ENCODE data around the gene MPZL2. TPM values are rescaled to one million over a fixed set of nuclear protein-coding genes. Genes with fewer than 3 reads are reported as not detected.

MPZL2 gene
- total and polyA plus RNA-seq, 2 experiments from 2014 or later = 2.6 to 4.2 TPM

- no peaks in the 10 kb centered on the region for H3K27me3 Mint-ChIP-seq (ENCODE audit: insufficient read depth, low read depth, poor library complexity)
- no peak for DNase-seq (ENCODE audit: low spot score)
- no peak overlapping the region for H3K4me2 ChIP-seq
Observed at GRCh38 chr11:118226296-118226695, 37.8 kb downstream of the MPZL2 start.

More at GRCh38 chr11:118226296-118226695, 37.8 kb downstream of the MPZL2 start:
- no peaks in the 10 kb centered on the region for H3K79me2 ChIP-seq (replicated peaks; ENCODE audit: insufficient read depth)
- Mint-ChIP-seq H3K4me3 (no peak overlapping the region), H3K27ac (no peak overlapping the region), H3K9me3 (no peaks in the 10 kb centered on the region), H3K4me1 (no peaks in the 10 kb centered on the region), H3K36me3 (ENCODE audit: low read depth) (no peaks in the 10 kb centered on the region)
- H4K20me1 ChIP-seq (replicated peaks; ENCODE audit: insufficient read depth) = no peaks in the 10 kb centered on the region
- H2AFZ ChIP-seq = no peak overlapping the region
- ATAC-seq = no peak
- TF ChIP-seq CREB1 (CRISPR knock-in tag; IDR thresholded peaks at IDR 0.05; ENCODE audit: low read depth) (no peak), STAT1 (IDR thresholded peaks at IDR 0.05; ENCODE audit: unreplicated experiment) (no peak), REST (IDR thresholded peaks at IDR 0.05; ENCODE audit: unreplicated experiment) (no peak), ZNF114 (CRISPR knock-in tag; IDR thresholded peaks at IDR 0.05) (no peak), ETS1 (IDR thresholded peaks at IDR 0.05) (no peak), ZNF331 (CRISPR knock-in tag; IDR thresholded peaks at IDR 0.05; ENCODE audit: low read depth) (no peak), EZH2phosphoT487 (IDR thresholded peaks at IDR 0.05; ENCODE audit: unreplicated experiment) (no peak), ZNF462 (CRISPR knock-in tag; IDR thresholded peaks at IDR 0.05) (no peak), NANOG (IDR thresholded peaks at IDR 0.05; ENCODE audit: borderline replicate concordance) (no peak), CTCF (conservative IDR thresholded peaks at IDR 0.05; ENCODE audit: low read depth in 2 of 2) (no peak), EZH2 (IDR thresholded peaks at IDR 0.05; ENCODE audit: low read depth, unreplicated experiment) (no peak), JUNB (IDR thresholded peaks at IDR 0.05; ENCODE audit: unreplicated experiment) (no peak), POLR2AphosphoS5 (IDR thresholded peaks at IDR 0.05; ENCODE audit: low read depth) (no peak)
- no peaks in the 10 kb centered on the region for H3K27me3 ChIP-seq (ENCODE audit: insufficient read depth)
- H3K4me3 ChIP-seq = no peak overlapping the region
- no peaks in the 10 kb centered on the region for H3K36me3 ChIP-seq (ENCODE audit: insufficient read depth)
- no peak overlapping the region for H3K27ac ChIP-seq (ENCODE audit: low read depth)
- no peaks in the 10 kb centered on the region for H3K4me1 ChIP-seq (ENCODE audit: insufficient read depth)
- H3F3A ChIP-seq (replicated peaks; ENCODE audit: low read depth) = no peaks in the 10 kb centered on the region
- no peaks in the 10 kb centered on the region for H3K9me2 ChIP-seq (ENCODE audit: insufficient read depth)
